H1 (cell line): Measurements from ENCODE around the gene CIROP.

ENCODE experiments used
- CEBPB ChIP-seq: IDR thresholded peaks from 2 replicates; pipeline ENCODE4 v1.6.1; 2012; ENCODE audit warnings: low read depth, low read length
- CHD1 ChIP-seq: IDR thresholded peaks from 2 replicates; pipeline ENCODE4 v1.6.1; 2012; ENCODE audit warnings: low read depth, low read length, improper control_type of control experiment
- EZH2 ChIP-seq: fragments of 200-600 bp; sonication (generic); IDR thresholded peaks from 2 replicates; pipeline ENCODE4 v1.7.1; 2012; ENCODE audit warnings: low read depth, mild to moderate bottlenecking, moderate library complexity, low read length, inconsistent platforms; ENCODE audit not compliant: severe bottlenecking
- GABPA ChIP-seq: IDR thresholded peaks from 2 replicates; pipeline ENCODE4 v1.6.1; 2011; ENCODE audit warnings: mild to moderate bottlenecking, low read length, moderate library complexity, borderline replicate concordance; ENCODE audit not compliant: insufficient read depth
- JUN ChIP-seq: IDR thresholded peaks from 2 replicates; pipeline ENCODE4 v1.6.1; 2011; ENCODE audit warnings: low read depth, mild to moderate bottlenecking, improper control_type of control experiment, low read length
- POLR2A ChIP-seq, 2 experiments: IDR thresholded peaks; 1 replicate in 1 of 2; 2 replicates in 1 of 2; pipeline ENCODE4 v1.6.1; 2011; ENCODE audit warnings: low read depth in 2 of 2, low read length in 2 of 2, mild to moderate bottlenecking in 2 of 2; ENCODE audit errors: control extremely low read depth in 1 of 2
- RBBP5 ChIP-seq: IDR thresholded peaks from 2 replicates; pipeline ENCODE4 v1.7.1; 2012; ENCODE audit warnings: low read depth, mild to moderate bottlenecking, inconsistent platforms, low read length, moderate library complexity, borderline replicate concordance
- SIX5 ChIP-seq: IDR thresholded peaks from 2 replicates; pipeline ENCODE4 v1.6.1; 2011; ENCODE audit warnings: mild to moderate bottlenecking, low read depth, low read length
- SP2 ChIP-seq: IDR thresholded peaks from 2 replicates; pipeline ENCODE4 v1.6.1; 2012; ENCODE audit warnings: mild to moderate bottlenecking, low read length, inconsistent platforms
- TCF12 ChIP-seq: IDR thresholded peaks from 2 replicates; pipeline ENCODE4 v1.6.1; 2011; ENCODE audit warnings: low read depth, mild to moderate bottlenecking, low read length
- TF ChIP-seq, protein P1 (sequence below), 3 experiments: IDR thresholded peaks; 1 replicate in 2 of 3; 2 replicates in 1 of 3; pipeline versions ENCODE4 v1.5.1 to v1.6.1; 2011; ENCODE audit warnings: low read length in 3 of 3, mild to moderate bottlenecking in 3 of 3, inconsistent platforms in 2 of 3, low read depth in 1 of 3, moderate library complexity in 1 of 3; ENCODE audit not compliant: insufficient read depth in 1 of 3; ENCODE audit errors: control extremely low read depth in 1 of 3
- TF ChIP-seq, protein P2 (sequence below): IDR thresholded peaks from 2 replicates; pipeline ENCODE4 v1.6.1; 2012; ENCODE audit warnings: low read length, inconsistent platforms
- TF ChIP-seq, protein P3 (sequence below): IDR thresholded peaks from 2 replicates; pipeline ENCODE4 v1.6.1; 2012; ENCODE audit warnings: inconsistent platforms

DNA sequence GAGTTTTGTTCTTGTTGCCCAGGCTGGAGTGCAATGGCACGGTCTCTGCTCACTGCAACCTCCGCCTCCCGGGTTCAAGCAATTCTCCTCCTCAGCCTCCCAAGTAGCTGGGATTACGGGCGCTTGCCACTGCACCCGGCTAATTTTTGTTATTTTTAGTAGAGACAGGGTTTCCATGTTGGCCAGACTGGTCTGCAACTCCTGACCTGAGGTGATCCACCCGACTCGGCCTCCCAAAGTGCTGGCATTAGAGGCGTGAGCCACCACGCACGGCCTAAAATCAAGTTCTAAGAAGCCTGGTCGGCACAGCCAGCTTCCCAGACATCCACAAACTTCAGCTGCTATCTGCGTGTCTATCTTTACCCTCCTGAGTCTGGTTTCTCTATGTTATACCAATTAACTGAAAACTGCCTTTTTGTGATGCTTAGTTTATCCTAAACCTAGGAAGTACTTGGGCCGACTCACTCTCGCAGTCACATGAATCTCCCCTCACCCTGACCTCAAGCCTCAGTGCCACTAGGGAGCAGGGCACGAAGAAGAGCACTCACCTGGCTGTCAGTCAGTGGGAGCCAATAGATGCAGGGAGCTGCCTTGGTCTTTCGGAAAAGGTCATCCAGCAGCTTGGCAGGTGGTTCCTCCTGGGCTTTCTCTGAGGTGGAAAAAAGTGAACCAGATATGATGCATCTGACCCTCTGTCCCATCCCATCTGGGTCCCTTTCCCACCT lies 44.1 kb downstream of the CIROP start:
- TF ChIP-seq SP2 (no peak), RBBP5 (no peak), GABPA (no peak), JUN (no peak), TCF12 (no peak), SIX5 (no peak), EZH2 (no peak), CEBPB (no peak), POLR2A (IDR thresholded peaks at IDR 0.05; ENCODE audit: control extremely low read depth in 1 of 2, low read depth in 2 of 2, low read length in 2 of 2) (no peak), CHD1 (no peak)
- TF ChIP-seq, protein P1, sequence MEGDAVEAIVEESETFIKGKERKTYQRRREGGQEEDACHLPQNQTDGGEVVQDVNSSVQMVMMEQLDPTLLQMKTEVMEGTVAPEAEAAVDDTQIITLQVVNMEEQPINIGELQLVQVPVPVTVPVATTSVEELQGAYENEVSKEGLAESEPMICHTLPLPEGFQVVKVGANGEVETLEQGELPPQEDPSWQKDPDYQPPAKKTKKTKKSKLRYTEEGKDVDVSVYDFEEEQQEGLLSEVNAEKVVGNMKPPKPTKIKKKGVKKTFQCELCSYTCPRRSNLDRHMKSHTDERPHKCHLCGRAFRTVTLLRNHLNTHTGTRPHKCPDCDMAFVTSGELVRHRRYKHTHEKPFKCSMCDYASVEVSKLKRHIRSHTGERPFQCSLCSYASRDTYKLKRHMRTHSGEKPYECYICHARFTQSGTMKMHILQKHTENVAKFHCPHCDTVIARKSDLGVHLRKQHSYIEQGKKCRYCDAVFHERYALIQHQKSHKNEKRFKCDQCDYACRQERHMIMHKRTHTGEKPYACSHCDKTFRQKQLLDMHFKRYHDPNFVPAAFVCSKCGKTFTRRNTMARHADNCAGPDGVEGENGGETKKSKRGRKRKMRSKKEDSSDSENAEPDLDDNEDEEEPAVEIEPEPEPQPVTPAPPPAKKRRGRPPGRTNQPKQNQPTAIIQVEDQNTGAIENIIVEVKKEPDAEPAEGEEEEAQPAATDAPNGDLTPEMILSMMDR (IDR thresholded peaks at IDR 0.05; ENCODE audit: control extremely low read depth in 1 of 3, insufficient read depth in 1 of 3, low read depth in 1 of 3, low read length in 3 of 3) = no peak
- TF ChIP-seq, protein P2, sequence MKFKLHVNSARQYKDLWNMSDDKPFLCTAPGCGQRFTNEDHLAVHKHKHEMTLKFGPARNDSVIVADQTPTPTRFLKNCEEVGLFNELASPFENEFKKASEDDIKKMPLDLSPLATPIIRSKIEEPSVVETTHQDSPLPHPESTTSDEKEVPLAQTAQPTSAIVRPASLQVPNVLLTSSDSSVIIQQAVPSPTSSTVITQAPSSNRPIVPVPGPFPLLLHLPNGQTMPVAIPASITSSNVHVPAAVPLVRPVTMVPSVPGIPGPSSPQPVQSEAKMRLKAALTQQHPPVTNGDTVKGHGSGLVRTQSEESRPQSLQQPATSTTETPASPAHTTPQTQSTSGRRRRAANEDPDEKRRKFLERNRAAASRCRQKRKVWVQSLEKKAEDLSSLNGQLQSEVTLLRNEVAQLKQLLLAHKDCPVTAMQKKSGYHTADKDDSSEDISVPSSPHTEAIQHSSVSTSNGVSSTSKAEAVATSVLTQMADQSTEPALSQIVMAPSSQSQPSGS = no peak
- TF ChIP-seq, protein P3, sequence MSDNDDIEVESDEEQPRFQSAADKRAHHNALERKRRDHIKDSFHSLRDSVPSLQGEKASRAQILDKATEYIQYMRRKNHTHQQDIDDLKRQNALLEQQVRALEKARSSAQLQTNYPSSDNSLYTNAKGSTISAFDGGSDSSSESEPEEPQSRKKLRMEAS = no peak
